Right lobe of liver (tissue), 4 donors: ENCODE data around the gene IGF1R.

ENCODE experiments used
- CTCF ChIP-seq, 4 donors: fragments of 200-600 bp in 3 of 4; fragments of 450-650 bp in 1 of 4; IDR thresholded peaks; one replicate each; pipeline versions ENCODE4 v1.5.1 to v1.8.0; 2016 to 2022; ENCODE audit warnings: antibody characterized with exemption in 4 of 4, mild to moderate bottlenecking in 2 of 4
- POLR2A ChIP-seq: fragments of 450-650 bp; IDR thresholded peaks from one replicate; pipeline ENCODE4 v1.6.1; 2017; ENCODE audit warnings: antibody characterized with exemption, mild to moderate bottlenecking
- donor health status: DM: no; HTN: no; CAD: no.
- donor health status: DM: no; HTN: no; CAD: no.
- donor health status: DM: no; HTN: yes; CAD: no.

GRCh38 chr15:98834976-98835375 is 186.6 kb downstream of the IGF1R start:
- no peak for TF ChIP-seq CTCF (IDR thresholded peaks at IDR 0.05)
- TF ChIP-seq POLR2A: no peak
